Activated T-helper 1 cell treated with Interleukin-2 at 50 U/mL for 16 hours (primary cell): ENCODE results near the gene KRT82.

Source experiments
- DNase-seq: peaks from one replicate; pipeline ENCODE4 v3.0.0-alpha.2; 2020; ENCODE audit warnings: low read depth

Gene KRT82

DNA sequence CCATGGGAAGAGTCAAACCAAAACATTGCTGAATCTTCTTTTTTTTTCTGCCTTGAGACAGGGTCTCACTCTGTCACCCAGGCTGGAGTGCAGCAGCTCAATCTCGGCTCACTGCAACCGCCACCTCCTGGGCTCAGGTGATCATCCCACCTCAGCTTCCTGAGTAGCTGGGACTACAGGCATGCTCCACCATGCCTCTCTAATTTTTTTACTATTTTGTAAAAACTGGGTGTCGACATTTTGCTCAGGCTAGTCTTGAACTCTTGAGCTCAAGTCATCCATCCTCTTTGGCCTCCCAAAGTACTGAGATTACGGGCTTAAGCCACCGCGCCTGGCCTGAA, 29.5 kb upstream of the KRT82 start:
- DNase-seq = no peak

DNA sequence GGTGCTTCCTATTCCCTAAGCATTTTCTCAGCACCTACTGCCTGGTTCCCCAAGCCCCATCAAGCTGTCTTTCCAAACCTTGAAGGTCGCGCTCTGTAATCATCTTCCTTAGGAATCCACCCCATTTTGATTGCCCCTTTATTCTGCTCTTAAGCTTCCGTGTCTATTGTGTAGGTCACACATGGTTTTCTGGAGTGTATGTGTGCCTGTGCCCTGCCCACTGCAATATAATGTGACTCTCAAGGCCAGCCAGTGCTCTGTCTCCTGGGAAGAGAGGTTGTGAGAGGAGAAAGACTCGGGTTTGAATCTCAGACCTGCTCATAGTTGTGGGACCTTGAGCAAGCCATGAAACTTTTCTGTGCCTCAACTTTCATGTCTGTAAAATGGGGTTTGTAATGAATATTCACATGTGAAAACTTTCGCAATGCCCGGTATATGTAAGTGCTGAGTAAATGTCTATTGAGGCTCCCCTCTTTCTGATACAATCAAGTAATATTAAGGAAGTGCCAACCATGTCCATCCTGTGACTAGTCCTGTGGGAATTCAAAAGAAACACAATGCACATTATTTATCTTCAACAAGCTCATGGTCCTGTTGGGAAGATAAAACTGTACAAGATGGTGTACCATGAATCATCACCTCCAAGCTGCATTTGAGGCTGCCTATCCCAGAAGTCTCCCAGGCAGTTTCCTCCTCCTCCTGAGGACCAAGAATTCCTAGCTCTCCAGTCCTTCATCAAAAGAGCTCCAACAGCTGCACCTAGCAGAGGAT, 28.8 kb upstream of the KRT82 start:
- DNase-seq = no peak

DNA sequence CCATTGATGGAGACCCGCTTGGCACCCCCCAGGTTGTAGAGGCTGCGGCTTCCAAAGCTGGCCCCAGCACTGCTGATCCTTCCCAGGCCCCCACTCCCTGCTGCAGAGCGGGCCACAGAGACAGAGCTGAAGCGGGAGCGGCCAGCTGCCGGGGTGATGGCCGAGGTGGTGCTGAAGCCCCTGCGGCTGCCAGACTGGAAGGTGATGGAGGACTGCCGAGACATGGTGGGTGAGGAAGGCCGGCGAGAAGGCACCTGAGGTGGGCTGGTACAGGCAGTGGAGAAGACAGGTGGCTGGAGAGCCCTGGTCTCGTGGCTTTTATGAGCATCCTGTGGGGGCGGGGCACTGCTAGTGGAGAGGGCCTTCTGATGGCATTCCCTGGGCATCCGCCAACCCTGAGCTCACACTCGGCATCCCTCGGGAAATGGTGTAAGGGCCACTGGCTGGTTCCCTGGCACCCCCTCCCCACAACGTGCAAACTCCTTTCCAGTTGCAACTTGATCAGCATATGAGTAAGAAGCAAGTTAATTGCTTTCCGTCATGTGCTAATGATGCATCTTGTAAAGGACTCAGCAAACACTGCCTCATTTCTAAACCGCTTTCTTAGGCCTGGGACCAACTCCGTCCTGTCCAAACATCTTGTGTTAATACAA, 28.1 kb upstream of the KRT82 start, which contains the start of gene KRT75:
Gene KRT75 (minus strand): TSS at position 291 of the 653 bp plus-strand sequence. CDS start 67 bp downstream, at position 224.
- no peak for DNase-seq

DNA sequence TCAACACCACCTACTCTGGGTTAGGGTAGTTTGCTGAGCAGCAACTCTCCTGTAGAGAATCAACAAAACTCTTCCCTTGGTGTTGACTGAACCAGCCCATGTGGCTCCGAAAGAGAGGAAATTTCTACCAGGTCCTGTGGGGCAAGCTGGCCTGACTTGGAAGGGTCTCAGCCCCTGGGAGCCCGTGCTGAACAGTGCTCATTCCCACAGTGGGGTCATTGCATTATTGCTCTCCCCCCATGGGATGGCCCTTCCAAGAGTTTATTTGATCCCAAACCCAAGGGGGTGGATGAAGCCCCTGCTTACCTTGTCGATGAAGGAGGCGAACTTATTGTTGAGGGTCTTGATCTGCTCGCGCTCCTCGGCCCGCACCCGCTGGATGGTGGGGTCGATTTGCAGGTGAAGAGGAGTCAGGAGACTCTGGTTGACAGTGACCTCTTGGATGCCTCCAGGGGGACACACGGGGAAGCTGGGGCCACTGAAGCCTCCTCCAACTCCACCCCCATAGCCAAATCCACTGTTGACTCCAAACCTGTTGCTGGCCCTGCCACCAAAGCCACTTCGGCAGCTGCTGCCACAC, 27.5 kb upstream of the KRT82 start:
- DNase-seq = no peak

DNA sequence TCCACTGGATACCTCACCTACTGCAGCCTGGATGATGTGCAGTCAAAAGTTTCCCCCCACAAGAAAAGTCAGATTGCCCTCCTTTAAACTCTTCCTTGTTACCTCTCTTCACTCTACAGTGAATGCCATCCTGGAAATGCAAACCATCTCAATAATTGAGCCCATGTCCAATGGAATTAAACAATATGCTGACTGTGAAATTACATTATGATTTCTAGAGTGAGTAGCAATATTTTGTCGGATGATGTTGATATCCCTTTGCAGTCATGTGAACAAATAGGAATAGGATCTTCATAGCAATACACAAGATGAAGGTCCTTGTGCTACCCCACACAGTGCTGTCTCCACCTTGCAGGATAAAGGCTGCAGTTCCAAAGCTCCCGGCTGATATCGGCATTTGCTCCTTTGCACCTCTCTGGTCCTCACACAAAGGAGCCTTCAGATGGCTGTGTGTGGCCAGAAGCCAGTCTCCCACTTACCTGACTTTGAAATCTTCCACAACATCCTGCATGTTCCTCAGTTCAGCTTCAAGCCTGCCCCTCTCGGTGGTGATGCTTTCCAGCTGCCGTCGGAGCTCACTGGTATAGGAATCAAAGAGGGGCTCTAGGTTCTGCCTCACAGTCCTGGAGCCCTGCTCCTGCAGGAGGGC, 26.5 kb upstream of the KRT82 start:
- DNase-seq = no peak

DNA sequence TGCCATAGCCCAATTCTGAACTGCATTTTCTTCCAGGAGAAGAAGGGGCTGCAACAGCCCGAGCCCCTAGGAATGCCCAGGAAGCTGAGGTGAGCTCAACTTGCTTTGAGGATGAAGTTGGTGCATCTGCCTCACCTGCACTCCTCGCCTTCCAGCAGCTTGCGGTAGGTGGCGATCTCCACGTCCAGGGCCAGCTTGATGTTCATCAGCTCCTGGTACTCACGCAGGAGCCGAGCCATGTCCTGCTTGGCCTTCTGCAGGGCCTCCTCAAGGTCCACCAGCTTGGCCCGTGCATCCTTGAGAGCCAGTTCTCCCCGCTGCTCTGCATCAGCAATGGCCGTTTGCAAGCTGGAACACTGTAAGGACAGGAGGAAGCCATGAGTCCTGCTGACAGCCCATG, 22.0 kb upstream of the KRT82 start:
- no peak for DNase-seq

DNA sequence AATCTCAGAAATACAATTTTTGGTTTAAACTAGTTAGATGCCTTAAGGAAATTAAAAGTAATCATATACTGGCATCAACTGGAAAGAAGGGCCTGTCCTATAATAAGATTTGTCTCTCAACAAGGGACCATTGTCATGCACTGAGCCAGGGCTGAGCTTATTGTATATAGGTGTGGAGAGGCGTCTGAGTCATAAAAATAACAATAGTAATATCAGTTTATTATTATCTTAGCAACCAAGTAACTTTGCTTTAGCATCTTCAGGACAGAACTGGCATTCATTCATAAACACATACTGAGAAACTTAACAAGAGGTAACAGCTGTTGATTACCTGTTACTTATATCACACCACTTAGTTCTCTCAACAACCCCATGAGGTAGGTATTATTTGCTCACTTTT, 20.9 kb upstream of the KRT82 start:
- no peak for DNase-seq

DNA sequence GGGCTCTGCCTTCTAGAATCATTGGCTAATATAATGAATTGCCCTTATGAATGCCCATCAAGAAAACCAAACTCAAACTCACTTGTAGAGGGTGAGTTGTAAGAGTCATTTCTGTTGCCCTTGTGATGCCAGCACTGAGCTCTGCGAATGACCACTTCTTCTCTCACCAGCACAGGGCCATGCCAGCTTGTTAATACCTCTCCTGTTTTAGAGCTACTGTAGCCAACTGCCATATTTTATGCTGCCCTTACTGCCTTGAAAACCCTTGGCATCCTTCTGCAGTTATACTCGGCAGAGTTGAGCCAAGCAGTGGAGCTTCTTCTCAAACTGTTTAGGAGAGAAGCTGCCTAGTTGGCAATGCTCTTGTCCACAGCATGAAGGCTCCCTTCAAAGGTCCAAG, 19.9 kb upstream of the KRT82 start:
- DNase-seq = no peak

DNA sequence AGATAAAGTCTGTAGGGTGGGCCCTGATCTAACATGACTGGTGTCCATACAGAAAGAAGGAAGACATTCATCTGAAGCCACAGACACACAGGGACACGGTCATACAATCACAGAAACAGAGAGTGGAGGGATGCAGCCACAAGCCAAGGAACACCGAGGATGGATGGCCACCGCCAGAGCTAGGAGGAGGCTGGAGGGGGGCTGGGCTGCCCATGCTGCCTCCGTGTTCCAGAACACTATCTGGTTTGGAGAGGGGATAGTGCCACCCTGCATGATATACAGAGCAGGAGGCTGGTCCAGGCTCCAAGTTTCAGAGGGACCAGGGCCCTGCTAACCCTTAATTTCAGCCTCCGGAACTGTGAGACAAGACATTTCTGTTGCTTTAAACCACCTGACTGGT, 19.3 kb upstream of the KRT82 start:
- DNase-seq = no peak

DNA sequence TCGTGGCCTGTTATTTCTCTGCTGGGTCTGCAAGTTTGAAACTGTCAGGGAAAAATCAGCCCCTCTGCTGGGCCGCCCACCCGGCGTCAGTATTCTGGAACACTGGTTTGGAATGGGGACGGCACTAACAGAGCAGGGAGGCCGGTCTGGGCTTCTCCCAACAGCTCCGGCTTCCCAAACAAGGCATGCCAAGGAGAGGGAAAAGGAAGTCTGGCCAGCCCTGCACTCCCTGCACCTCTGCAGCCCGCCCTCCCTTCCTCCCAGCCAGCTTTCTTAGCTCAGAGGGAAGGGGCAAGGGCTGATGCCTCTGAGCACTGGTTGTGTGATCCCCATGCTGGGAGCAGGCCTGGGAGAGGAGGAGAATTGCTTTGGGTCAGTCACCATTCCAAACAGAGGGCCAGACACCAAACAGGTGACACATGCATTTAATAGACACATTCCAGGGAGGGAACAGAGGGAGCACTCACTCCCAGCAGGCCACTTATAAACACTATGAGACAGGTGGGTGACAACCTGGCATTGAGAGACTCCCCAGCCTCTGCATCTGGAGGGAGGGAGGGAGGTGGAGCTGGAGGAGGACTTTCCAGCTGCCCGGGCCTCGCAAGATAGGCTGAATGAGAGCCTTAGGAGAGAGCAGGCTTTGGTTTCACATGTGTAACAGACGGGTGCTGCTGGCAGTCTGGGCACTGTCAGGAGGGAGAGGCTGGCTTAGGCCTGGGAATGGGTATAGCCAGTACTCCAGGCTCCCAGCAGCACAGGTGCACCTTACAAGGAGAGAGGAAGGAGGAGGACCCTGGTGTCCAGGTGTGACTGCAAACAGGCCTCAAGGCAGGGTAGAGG, 17.7 kb upstream of the KRT82 start:
- DNase-seq = no peak

DNA sequence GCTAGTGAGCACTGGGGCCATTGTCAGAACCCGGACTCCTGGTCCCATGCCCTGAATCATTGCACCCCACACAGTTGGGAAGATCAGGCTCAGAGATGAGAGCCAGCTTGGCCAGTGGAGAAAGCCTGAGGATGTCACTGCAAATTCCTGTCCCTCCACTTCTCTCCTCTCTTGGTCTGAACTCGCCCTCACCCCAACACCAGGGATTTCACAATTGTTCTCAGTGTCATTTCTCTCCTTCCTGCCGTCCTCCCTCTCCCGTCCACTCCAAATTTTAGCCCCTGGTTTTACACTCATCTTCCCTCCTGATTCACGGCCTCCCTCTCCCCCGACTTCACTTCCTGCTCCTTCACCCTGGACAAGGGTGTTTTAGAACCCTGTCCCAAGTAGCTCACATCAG, 16.9 kb upstream of the KRT82 start:
- DNase-seq = no peak

DNA sequence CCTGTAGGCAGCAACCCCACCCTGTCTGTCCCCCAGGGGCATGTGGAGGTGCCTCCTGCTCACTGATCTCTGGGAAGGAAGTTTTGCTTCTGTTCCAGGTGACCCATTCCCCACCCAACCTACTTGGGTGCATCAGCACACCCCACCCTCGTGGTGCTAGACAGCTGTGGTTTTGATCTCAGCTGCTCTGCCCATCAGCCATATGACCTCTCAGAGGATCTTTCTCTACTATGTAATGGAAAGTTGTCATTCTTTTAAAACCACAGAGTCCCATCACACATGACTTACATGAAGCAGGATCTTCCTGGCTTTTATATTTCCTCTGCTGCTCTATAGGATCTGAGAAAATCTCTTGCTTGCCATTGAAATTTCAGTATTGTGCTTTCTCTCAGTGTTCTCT, 13.5 kb upstream of the KRT82 start:
- DNase-seq = no peak

DNA sequence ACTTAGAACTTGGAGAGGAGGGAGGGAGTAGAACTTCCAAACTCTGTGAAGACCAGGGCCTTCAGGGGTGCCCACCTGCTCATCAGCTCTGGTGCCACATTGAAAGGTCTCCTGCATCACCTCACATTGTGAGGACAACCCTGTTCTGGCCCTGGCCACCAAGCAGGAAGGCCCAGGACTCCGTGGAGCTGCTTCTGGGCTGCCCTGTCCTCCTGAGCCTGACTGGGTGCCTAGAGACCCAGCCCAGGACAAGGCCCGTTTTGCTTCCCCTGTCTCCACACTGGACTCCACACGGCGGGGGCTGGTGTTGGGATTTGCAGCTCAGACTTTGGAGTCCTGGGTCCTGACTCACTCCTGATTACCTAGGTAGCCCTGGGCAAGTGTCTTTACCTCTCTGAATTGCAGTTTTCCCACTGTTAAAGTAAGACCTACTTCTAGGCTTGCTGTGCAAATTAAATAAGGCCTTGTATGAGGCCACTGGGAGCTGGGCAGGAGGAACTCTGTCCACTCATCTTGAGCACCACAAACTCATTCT, 12.5 kb upstream of the KRT82 start:
- no peak for DNase-seq

DNA sequence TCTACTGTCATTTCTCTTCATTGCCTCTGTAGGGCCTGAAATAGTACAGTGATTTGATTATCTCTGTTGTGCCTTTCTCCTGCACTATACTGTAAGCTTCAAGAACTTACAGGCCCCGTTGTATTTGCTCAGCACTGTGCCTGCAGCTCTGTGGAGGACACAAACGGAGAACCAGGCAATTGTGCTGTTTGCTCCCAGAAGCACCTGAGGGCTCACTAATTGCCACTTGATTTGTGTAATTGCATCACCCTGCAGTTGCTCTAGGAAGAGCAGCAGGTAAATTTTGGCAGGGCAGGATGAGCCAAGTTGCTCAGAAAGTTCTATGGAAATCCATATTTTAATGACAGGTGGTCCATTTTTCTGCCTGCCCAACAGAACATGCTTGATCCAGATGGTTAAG, 11.6 kb upstream of the KRT82 start:
- DNase-seq = no peak

DNA sequence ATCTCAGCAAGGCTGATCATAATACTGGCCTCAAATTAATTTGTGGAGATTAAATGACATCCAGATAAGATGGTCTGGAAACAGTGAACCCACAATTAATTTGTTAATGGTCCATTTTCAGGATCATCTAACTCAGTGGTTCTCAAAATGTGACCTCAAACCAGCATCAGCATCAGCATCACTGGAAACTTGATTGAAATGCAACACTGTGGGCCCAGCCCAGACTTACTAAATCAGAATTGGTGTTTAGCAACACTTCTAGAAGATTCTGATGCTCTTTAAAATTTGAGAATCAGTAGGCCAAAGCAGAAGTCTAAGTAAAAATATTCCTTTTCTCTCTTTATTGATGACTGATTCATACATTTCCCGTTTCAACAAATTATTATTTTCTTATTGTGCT, 10.7 kb upstream of the KRT82 start:
- no peak for DNase-seq

DNA sequence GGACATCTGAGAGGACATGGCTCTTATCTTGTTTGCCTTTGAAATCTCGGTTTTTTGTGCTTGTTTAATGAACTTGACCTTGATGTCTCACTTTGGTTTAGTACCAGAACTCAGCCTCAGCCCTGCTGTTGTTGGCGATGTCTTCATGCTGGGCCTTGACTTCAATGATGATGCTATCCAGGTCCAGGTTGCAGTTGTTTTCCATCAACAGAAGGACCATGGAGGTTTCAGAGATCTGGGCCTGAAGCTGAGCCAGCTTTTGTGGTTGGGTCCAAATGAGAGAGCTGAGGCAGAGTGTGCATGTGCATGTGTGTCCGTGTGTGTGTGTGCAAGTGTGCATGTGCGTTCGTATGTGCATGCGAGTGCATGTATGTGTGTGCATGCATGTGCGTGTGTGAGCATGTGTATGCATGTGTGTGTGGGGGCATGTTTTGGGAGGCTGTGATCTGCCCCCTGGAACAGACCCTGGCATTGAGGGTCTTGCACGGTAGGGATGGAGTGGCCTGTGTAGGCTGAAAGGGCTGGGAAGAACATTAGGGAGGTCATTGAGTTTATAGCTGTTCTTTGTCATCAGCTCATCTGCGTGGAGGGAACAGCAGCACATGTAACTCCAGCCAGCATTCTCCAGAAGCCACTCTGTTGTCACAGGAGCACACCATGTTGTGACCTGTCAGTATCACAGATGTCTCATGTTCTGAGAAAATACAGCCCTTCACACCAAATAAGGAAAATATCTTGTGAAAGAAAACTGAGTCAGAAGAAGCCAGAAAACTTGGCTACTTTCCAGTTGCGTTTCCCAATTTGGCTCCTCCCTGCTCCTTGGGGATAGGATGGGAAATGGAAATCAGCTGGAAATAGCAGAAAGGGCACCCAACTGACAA, 10.0 kb upstream of the KRT82 start:
- no peak for DNase-seq

DNA sequence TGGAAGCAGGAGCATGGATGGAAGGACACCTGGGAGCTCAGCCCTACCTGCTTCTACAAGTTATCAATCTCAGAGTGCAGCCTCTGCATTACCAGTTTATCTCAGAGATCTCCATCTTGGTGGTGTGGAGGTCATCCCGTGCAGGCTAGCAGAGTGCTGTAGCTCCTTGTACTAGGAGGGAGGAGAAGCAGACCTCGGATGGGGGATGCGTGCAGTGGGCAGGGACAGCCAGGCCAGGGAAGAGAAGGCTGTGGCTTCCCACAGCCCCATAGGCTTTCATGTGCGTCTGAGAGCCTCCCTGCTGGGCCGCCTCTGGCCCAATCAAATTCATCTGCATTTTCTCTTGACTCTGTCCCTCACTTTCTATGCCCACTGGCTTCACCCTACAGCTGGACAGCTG, 8.8 kb upstream of the KRT82 start:
- no peak for DNase-seq

DNA sequence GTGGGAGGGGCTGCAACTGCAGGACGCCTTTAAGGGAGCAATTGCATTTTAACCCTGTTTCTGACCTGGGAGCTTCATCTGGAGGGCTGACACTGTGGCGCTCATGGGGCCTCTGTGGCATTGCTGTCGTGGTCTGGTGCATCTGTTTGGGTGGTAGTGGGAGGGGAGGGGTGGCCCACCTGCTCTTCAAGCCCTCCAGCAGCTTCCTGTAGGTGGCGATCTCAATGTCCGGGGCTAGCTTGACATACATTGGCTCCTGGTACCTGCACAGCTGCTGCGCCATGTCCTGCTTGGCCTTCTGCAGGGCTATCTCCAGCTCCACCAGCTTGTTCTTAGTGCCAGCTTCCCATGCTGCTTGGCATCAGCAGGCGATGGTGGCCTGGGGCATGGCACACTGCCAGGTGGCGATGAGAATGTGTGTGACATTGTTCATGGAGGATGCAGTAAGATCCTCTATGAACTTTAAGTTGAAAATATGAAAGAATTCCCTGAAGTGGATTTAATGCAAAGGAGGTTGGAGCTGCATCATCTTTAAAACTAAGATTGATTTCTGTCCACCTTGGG, 7.7 kb upstream of the KRT82 start:
- no peak for DNase-seq

DNA sequence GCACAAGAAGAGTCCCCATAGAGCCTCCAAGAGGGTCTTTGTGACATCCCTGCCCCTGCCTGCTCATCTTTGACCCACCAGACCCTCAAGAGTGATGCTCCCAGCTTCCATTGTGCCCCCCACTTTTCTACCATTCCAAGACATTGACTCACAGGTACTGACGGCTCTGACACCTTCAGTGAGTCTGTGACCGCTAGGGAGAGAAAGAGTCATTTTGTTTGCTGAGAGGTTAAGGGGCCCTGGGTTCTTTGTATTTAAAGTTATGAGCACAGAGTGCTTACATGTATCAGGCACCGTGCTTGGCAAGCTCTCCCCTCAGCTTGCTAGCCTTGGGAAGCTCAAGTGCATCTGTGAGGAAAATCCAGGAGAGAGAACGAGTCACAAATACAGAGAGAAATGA, 7.1 kb upstream of the KRT82 start:
- DNase-seq = no peak

DNA sequence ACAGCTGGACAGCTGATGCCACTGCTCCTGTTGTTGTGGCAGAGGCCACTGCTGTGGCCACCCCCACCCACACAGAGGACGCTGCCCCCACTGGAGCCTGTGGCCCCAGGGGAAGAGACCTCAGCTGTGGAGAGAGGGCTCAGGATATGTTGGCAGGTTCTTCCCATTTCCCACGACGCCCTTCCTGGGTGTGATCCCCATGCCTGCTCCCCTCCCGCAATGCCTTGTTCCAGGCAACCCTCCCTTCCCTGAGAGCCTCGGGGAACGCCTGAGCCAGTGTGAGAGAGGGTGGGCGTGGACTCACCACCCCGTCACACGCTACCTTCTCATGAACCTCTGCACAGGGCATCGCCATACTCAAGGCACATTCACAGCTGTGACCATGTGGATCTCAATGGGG, 5.7 kb upstream of the KRT82 start:
- DNase-seq = no peak
